ENCODE data around the gene ITPR1. TPM values are rescaled to one million over a fixed set of nuclear protein-coding genes. Genes with fewer than 3 reads are reported as not detected.

Gene ITPR1
- total RNA-seq, 1 experiment from 2014 or later = 13.8 TPM

DNA sequence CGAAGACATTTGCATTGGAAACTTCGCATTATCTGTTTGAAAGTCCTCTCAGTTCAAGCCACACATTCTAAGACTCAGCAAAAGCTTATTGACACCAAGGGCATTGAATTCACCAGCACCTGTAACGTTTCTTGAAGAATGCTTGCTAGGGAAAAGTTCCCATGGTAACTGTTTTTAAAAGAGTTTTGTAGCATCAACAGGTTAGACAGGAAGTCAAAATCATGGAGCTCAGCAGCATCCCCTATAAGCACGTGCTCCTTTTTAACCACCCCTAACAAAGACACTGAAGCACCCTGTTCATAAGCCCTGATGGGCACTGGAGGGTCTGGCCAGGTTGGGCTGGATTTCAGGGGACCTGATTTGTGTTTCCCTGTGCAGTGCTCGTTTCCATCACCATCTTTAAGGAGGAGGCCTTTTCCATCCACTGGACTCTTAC, 256.4 kb downstream of the ITPR1 start:
- no peak for DNase-seq (ENCODE audit: low read depth)
- in situ Hi-C loops (cut with HindIII; ENCODE audit: low pct_unique_long_range_greater_than_20kb, low sequenced_read_pairs) = no loop called here

DNA sequence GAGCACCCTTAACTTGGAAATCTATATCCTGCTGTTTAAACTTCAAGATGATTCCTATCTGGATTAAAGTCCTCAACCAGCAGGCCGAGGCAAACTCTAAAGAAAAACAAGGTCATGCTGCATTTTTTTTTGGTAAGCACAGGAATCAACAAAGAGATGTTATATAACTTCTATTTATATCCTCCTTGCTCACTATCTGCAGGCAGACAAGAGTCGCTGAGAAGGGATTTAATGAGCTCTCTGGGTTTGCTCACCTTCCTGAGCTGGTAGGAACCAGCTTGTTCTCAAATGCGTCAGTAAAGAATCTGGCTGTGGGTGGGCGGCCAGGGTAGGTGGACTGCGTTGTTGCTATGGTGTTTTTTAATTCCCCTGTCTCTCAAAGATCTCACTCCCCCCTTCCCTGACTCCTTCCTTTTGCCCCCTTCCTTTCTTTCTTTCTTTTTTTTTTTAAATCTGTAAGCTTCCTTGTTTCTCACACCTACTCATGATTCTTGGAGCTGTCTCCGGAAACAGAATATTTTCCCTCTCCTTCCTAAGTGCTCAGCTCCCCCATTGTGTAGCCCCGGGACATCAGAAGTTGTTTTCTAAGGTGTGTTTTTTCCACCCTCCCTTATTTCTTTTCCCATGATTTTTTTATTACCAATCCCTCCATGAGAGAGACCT, 257.3 kb downstream of the ITPR1 start:
- DNase-seq (ENCODE audit: low read depth) = peak; percentile 58
- in situ Hi-C loops (cut with HindIII; ENCODE audit: low pct_unique_long_range_greater_than_20kb, low sequenced_read_pairs) = no loop called here

DNA sequence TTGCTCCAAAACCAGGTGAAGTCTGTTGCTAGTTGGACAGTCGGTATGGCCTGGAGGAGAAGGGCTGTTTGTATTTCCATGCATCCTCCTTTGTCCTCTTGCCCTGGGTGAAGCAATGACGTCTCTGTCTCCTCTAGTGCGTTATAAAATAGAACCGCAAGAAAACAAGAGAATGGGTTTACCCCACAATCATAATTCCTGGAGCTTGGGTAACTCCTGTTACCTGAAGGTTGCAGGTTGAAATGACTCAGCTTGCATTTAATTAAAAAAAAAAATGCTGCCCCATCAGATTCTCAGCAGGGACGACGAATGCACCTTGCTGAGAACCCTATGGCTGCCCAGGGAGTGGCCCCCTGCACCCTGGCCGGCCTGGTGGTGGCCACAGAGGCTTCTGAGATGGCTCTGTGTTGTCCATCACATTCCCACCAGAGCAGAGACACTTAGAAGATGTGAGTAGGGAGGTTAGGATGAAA, 257.9 kb downstream of the ITPR1 start:
- in situ Hi-C loops (cut with HindIII; ENCODE audit: low pct_unique_long_range_greater_than_20kb, low sequenced_read_pairs) = no loop called here
- DNase-seq (ENCODE audit: low read depth) = no peak

DNA sequence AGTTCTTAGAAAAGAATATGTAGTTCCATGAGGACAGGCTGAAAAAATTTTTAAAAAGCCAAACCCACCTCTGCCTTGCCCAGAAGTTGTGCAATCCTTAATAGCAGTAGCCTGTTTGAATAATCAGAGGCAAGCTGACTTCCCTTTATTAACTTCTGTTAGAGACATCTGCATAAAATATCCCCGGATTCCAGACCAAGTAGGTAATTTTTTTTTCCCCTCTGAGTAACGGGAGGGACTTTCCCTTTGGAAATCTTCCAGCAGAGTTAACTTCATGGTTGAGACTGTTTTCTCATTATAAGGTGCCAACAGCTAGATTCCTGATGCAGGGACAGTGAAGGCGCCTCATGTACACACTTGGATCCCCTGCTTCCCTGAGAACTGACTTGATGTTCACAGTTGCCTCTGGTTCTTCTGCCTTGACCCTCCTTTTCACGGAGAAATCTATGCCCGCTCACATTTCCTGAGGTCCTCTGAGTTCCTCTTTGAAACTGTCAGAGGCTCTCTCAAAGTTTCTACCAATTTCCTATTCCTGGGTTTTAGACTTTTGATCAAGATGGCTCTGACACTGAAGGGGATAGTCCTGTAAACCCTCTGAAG, 258.5 kb downstream of the ITPR1 start:
- DNase-seq (ENCODE audit: low read depth) = peak; percentile 98
- in situ Hi-C loops (cut with HindIII; ENCODE audit: low pct_unique_long_range_greater_than_20kb, low sequenced_read_pairs) = no loop called here

DNA sequence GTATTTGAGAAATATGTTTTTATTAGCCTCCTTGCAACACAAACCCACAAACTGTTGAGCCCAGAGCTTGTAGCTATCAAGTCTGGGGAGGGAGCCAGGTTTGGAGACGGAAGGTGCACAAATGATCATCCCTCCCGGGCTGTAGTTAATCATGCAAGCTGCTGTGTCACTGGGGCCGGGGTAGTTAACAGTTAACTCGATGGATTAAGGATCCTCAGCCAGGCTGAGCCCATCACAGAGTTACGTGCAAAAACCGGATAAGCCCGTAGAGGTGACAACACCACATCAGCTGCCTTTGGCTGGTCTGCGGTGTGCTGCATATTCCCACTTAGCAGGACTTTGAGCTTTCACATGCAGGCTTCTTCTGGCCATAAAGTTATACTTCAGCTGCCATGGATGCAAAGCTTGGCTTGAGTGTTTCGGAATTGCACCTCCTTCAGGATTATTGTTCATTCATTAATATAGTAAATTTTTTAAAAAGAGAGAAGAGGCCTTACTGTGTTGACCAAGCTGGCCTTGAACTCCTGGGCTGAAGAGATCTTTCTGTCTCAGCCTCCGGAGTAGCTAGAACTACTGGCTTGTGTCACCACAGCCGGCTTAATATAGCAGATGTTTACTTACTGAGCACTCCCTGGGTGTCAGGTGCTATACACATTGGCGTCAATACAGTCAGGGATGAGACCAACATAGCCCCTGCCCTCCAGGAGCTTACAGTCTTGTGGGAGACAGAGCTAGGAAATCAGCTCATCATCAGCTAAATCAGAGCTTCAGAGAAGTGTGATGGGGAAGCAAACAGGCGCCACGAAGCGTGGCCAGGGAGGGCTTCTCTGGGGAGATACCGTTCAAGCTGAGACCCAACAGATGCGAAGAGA, 259.3 kb downstream of the ITPR1 start:
- DNase-seq (ENCODE audit: low read depth) = peak; percentile 95
- in situ Hi-C loops (cut with HindIII; ENCODE audit: low pct_unique_long_range_greater_than_20kb, low sequenced_read_pairs) = no loop called here

DNA sequence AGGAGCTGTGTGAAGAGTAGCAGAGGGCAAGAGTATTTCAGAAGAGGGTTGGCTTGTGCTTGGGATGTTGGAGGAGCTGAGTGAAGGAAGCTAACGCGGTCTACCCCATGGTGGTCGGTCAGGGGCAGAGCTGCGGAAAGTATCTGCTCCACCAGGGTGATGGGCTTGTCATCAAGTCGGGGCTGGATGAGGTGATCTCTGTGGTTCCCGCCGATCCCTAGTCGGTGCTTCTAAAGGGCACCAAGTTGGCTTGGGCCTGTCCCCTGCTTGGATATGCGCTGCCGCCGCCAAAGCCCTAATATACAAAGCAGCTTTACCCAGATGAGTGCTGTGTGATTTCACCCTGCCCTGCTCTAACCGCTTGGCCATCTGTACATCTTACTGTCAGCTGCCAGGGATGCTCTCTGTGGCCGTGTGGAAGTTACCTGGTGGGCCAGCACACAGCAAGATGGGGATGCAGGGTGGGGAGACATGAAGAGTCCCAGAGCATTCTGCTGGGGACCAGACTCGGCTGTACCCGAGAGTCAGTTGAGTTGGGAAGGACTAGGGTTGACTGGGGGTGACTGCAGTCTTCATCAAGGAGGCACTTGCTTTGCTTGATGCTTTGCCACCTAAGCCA, 260.0 kb downstream of the ITPR1 start:
- no peak for DNase-seq (ENCODE audit: low read depth)
- in situ Hi-C loops (cut with HindIII; ENCODE audit: low pct_unique_long_range_greater_than_20kb, low sequenced_read_pairs) = no loop called here

DNA sequence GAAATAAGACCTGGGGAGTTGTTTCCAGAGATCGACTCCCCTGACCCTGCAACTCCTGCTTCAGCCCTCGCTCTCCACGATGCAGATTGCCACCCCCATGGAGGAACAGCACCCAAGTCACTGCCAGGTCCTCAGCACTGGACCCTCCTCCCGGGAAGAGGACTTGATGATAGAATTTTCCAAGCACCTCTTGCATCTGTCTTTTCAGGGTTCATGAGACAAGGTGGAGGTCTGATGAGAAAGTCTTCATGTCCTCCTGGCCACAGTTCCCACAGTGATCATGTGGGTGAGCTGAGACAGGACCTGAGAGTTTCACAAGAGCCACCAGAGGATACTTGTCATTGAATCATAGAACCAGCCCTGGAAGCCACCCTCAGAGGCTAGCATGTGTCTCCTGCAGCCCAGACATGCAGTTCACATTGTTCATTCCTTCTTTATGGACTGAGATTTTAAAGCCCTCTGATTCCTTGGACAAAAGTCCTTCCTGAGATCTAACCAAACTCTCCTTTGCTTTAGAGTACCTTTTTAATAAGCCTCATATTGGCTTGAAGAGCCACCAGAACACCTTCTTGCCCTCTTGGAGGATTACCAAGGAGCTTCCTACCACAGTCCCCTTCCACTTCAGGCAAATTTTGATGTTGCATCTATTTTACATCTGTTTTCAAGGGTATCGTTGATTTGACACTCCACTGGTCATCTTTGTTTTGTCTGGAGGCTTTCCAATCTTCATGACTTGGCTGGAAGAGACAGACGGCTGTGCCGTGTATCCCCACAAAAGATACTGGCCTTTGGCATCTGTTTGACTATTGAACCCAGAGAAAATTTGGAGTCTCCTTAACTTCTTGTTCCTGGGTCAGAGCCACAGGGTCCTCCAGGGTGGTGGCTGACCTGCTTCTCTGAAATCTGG, 261.3 kb downstream of the ITPR1 start:
- in situ Hi-C loops (cut with HindIII; ENCODE audit: low pct_unique_long_range_greater_than_20kb, low sequenced_read_pairs) = no loop called here
- peak; percentile 65 for DNase-seq (ENCODE audit: low read depth)

DNA sequence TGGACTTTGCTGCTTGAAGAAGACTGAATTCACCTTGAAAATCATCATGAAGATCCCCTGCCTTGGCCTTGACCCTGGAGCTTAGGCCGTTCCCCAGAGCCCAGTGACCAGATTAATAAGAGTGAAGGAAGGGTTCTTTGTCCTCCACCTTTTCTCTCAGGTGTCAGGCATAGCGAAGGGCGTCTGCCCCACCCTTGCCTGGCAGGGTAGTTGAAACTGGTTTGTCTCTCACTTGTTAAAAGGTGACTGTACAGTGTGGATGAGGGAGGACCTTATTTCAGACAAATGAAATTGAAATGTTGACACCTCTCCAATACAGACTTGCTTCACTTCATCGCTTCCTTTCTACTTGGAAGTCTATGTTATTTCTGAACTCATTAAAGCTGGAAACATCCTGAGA, 262.4 kb downstream of the ITPR1 start:
- DNase-seq (ENCODE audit: low read depth) = no peak
- in situ Hi-C loops (cut with HindIII; ENCODE audit: low pct_unique_long_range_greater_than_20kb, low sequenced_read_pairs) = no loop called here

DNA sequence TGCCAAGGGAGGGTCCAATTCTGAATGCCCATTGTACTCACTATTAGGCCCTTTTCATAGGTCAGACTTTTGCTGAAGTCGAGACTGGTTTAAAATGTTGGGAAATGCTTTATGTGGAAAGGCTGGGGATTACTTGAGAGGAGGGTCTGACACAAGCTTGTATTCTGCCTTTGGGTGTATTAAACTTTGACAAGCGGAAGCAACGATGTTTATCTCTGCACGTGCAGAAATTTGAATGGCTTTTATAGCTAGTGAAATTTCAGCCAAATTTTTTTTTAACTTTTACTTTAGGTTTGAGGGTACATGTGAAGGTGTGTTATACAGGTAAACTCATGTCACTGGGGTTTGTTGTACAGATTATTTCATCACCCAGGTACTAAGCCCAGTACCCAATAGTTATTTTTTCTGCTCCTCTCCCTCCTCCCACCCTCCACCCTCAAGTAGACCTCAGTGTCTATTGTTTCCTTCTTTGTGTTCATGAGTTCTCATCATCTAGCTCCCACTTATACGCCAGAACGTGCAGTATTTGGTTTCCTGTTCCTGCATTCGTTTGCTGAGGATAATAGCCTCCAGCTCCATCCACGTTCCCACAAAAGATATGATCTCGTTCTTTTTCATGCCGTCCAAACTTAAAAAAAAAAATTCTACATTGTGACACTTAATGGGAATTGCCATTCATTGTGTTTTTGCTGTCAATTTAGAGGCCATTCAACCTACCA, 263.1 kb downstream of the ITPR1 start:
- DNase-seq (ENCODE audit: low read depth) = no peak

DNA sequence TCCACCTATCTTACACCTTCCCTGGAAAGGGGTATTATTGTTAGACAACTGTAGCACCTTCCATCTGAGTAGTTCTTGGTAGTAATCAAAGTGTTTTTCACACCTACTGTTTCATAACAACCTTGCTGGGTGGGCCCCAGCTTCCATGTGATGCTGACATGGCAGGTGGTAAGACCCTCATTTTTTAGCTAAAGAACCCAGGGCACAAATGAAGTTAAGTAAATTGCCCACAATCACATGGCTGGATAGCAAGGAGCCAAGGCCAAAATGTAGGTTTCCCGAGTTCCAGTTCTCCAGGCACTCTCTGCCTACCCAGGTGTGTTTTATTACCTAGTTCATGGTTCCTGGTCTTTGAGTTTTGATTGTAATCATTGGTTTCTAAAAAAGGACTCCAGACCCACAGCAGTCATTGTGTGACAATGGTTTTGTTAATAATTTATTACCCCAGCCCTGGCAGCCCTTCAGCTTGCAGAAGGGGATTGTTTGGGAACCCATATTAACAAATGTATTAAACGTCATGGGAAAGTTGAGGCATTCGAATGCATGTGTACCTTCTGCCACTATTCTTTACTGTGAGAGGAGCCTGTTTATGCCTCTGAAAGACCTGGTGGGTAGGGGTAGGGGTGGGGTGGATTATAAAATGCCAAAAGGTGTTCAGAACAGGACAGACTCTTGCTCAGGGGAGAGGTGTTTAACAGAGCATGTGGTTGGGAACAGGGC, 263.9 kb downstream of the ITPR1 start:
- in situ Hi-C loops (cut with HindIII; ENCODE audit: low pct_unique_long_range_greater_than_20kb, low sequenced_read_pairs) = no loop called here
- no peak for DNase-seq (ENCODE audit: low read depth)

More for the DNA sequence above, 263.1 kb downstream of the ITPR1 start:
- in situ Hi-C loops (cut with HindIII; ENCODE audit: low pct_unique_long_range_greater_than_20kb, low sequenced_read_pairs) = no loop called here

DNA sequence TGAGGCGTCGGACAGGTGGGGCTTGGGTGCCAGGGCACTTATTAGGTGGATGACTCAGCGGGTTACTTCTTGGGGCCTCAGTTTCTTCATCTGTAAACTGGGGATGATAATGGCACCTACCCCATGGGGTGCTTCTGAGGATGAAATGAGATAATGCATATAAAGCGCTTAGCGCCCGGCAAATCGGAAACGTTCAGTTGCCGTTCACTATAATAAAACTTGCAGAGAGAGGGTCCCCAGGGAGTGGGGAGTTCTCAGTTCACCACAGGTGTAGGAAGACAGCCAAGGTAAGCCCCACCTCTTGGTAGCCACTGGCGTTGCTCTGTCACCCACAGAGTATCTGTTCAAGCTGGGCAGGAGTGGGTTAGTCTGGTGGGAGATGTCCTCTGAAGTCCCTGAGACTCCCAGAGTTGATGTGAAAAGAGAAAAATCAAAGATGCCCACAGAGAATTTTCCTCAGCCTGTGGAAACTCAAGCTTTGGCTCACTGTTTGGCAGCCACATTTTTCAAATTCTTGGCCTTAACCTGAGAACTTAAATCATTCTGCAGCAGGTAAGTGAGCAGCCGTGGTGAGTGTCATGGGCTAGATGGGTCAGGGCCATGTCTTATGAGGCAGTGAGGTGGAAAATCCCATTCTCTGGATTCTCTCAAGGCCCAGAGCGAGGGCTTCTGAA, 264.6 kb downstream of the ITPR1 start:
- no peak for DNase-seq (ENCODE audit: low read depth)
- in situ Hi-C loops (cut with HindIII; ENCODE audit: low pct_unique_long_range_greater_than_20kb, low sequenced_read_pairs) = no loop called here

DNA sequence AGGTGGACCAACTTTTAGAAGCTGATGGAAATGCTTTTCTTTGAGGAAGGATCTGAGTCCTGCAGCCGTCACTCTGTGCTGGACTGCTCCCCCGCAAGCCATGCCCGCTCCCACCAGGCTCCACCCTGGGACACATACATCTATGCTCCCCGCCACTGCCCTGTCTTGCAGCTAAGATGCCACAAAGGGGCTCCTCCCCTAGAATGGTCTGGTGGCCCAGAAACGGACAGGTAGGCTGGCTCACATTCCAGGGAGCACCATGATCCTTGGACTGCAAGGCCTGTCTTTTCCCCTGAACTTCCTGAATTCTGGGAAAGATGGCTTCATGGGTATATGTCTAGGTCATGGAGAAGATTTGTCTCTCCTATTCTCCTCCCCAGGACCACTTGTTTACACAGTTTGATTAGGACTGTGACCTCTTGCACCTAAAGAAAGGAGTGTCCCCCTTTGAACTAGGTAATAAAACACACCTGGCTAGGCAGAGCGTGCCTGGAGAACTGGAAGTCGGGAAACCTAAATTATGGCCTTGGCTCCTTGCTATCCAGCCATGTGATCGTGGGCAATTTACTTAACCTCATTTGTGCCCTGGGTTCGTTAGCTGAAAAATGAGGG, 265.2 kb downstream of the ITPR1 start:
- no peak for DNase-seq (ENCODE audit: low read depth)
- in situ Hi-C loops (cut with HindIII; ENCODE audit: low pct_unique_long_range_greater_than_20kb, low sequenced_read_pairs) = no loop called here

DNA sequence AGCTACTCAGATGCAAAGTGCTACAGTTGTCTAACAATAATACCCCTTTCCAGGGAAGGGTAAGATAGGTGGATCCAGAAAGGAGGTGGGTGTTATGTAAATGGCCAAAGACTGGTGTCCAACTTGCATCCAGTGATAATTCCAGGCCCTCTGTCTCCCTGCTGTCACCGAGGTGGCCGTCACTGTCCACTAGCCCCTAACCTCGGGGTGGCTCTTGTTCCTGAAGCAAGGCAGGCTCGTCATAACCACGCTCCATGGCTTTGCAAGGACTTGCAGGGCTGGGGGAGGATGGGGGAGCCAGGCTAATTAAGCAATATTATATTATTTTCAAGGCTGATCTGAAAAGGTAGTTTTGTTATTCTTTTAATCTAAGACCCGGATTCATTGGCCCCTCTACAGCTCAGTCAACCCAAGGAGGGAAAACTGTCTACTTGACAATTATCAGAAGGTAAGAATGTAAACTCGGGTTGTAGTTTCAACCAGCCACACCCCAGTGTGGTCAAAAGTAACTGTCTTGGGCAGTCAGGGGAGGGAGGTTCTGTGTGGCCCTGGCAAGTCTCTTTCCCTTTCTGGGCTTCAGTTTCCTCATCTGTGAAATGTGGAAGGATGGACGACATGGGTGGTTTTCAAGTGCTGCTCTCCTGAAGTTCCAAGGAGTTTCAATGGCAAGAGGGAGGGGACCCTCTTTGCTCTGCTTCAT, 266.0 kb downstream of the ITPR1 start:
- in situ Hi-C loops (cut with HindIII; ENCODE audit: low pct_unique_long_range_greater_than_20kb, low sequenced_read_pairs) = no loop called here
- DNase-seq (ENCODE audit: low read depth) = no peak

DNA sequence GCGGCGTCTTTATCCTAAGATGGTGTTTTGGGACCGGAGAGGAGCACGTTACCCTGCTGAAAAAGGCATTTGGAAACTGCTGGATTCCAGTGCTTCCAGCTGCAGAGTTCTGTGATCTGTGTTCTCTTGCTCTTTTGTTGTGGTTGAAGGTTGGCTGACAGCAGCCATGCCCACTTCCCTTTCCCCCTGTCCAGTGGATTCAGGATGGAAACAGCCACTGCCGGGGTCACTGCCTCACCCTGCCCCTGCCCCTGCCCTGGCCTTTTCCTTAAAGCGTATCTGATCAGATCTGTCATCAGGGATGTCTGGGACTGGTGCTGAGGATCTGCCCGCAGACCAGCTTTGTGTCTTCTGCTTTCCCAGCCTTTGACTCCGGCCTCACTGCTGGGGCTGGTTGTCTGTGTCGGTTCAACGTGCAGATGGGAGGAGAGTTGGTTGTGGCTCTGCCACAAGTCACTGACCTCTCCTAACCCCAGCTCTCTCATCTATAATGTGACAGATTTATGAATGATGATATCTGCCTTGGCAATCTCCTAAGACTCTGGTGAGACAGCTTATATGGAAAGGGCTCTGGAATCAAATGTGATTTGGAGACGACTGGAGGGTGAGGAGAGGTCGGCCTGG, 266.7 kb downstream of the ITPR1 start:
- peak; percentile 38 for DNase-seq (ENCODE audit: low read depth)
- in situ Hi-C loops (cut with HindIII; ENCODE audit: low pct_unique_long_range_greater_than_20kb, low sequenced_read_pairs) = no loop called here

DNA sequence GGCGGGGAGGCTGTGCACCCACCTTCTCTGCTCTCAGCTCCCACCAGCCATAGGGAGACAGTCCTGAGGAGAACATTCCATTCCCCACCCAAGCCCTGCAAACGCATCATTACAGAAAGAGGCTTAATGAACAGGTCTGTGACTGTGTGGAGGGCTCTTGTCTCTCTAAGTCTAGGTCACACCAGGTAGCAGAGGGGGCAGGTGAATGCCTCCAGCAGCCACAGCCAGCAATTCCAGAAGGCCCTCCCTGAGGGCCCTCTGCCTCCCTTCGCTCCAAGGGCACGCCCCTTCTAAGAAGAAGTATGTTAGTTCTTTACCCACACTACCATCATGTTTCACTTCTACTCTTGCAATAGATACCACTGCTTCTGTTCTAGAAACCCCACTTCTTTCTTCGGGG, 268.6 kb downstream of the ITPR1 start:
- in situ Hi-C loops (cut with HindIII; ENCODE audit: low pct_unique_long_range_greater_than_20kb, low sequenced_read_pairs) = no loop called here
- DNase-seq (ENCODE audit: low read depth) = no peak

All from Caki2 (cell line).